HepG2 (cell line): Measurements from ENCODE around the gene SCFD2. TPM values are rescaled to one million over a fixed set of nuclear protein-coding genes. Genes with fewer than 3 reads are reported as not detected.

Experiments
- ARNT2 ChIP-seq: sonication (generic); formaldehyde crosslinking; IDR thresholded peaks from 2 replicates; pipeline ENCODE4 v1.8.0; 2022; ENCODE audit warnings: mild to moderate bottlenecking, low read depth, missing genetic modification reagents, moderate library complexity
- ARNTL ChIP-seq: sonication (generic); formaldehyde crosslinking; IDR thresholded peaks from 2 replicates; pipeline ENCODE4 v1.4.0; 2020; ENCODE audit warnings: mild to moderate bottlenecking, missing genetic modification reagents
- ESRRA ChIP-seq: sonication (generic); formaldehyde crosslinking; IDR thresholded peaks from 2 replicates; pipeline ENCODE4 v1.5.1; 2020; ENCODE audit warnings: mild to moderate bottlenecking, low read depth, missing genetic modification reagents
- GZF1 ChIP-seq: sonication (generic); formaldehyde crosslinking; IDR thresholded peaks from 2 replicates; pipeline ENCODE4 v1.5.1; 2020; ENCODE audit warnings: mild to moderate bottlenecking, missing genetic modification reagents
- HES4 ChIP-seq: sonication (generic); formaldehyde crosslinking; IDR thresholded peaks from 2 replicates; pipeline ENCODE4 v1.9.0; 2021; ENCODE audit warnings: mild to moderate bottlenecking, missing genetic modification reagents, borderline replicate concordance
- KDM4B ChIP-seq: sonication (generic); formaldehyde crosslinking; IDR thresholded peaks from 2 replicates; pipeline ENCODE4 v1.4.0; 2020; ENCODE audit warnings: missing genetic modification reagents
- NCOR1 ChIP-seq: fragments of 200-600 bp; sonication (generic); IDR thresholded peaks from 2 replicates; pipeline ENCODE4 v1.7.0; 2017; ENCODE audit warnings: antibody characterized with exemption, low read length, borderline replicate concordance
- NFRKB ChIP-seq: fragments of 450-650 bp; IDR thresholded peaks from 2 replicates; pipeline ENCODE4 v1.6.1; 2017
- NR3C1 ChIP-seq: sonication (generic); formaldehyde crosslinking; IDR thresholded peaks from 2 replicates; pipeline ENCODE4 v1.4.0; 2020; ENCODE audit warnings: missing genetic modification reagents
- TBL1XR1 ChIP-seq: fragments of 150-350 bp; IDR thresholded peaks from 2 replicates; pipeline ENCODE4 v1.6.1; 2014; ENCODE audit warnings: borderline replicate concordance, low read length; ENCODE audit not compliant: partially characterized antibody
- TCF12 ChIP-seq, 2 experiments: fragments of 450-650 bp in 1 of 2; sonication (generic) in 1 of 2; formaldehyde crosslinking in 1 of 2; IDR thresholded peaks; 2 replicates each; pipeline versions ENCODE4 v1.6.1 to v1.8.0; 2017 to 2022; ENCODE audit warnings: antibody characterized with exemption in 1 of 2, mild to moderate bottlenecking in 1 of 2, missing genetic modification reagents in 1 of 2, moderate library complexity in 1 of 2
- XBP1 ChIP-seq: sonication (generic); formaldehyde crosslinking; IDR thresholded peaks from 2 replicates; pipeline ENCODE4 v1.5.0; 2020; ENCODE audit warnings: missing genetic modification reagents
- ZBTB38 ChIP-seq: sonication (generic); formaldehyde crosslinking; IDR thresholded peaks from 2 replicates; pipeline ENCODE4 v1.5.1; 2020; ENCODE audit warnings: mild to moderate bottlenecking, missing genetic modification reagents
- ZNF431 ChIP-seq: sonication (generic); formaldehyde crosslinking; IDR thresholded peaks from 2 replicates; pipeline ENCODE4 v1.9.0; 2022; ENCODE audit warnings: missing genetic modification reagents, low read depth, mild to moderate bottlenecking, borderline replicate concordance
- ZNF552 ChIP-seq: sonication (generic); formaldehyde crosslinking; IDR thresholded peaks from 2 replicates; pipeline ENCODE4 v1.9.0; 2022; ENCODE audit warnings: missing genetic modification reagents, mild to moderate bottlenecking, borderline replicate concordance
- ZNF572 ChIP-seq: sonication (generic); formaldehyde crosslinking; IDR thresholded peaks from 2 replicates; pipeline ENCODE4 v1.5.1; 2020; ENCODE audit warnings: mild to moderate bottlenecking, missing genetic modification reagents
- ZNF605 ChIP-seq: sonication (generic); formaldehyde crosslinking; IDR thresholded peaks from 2 replicates; pipeline ENCODE4 v1.8.0; 2022; ENCODE audit warnings: mild to moderate bottlenecking, missing genetic modification reagents
- ZNF790 ChIP-seq: sonication (generic); formaldehyde crosslinking; IDR thresholded peaks from 2 replicates; pipeline ENCODE4 v1.8.0; 2022; ENCODE audit warnings: missing genetic modification reagents, mild to moderate bottlenecking, borderline replicate concordance
- ZNF839 ChIP-seq: sonication (generic); formaldehyde crosslinking; IDR thresholded peaks from 2 replicates; pipeline ENCODE4 v1.4.0; 2020; ENCODE audit warnings: missing genetic modification reagents, mild to moderate bottlenecking, borderline replicate concordance
- polyA plus RNA-seq, 8 experiments: library from polyadenylated mRNA; depleted of rRNA in 3 of 8; stranded (reverse) in 7 of 8; unstranded in 1 of 8; fragments of >200 nt; fragmentation: Illumina TruSeq in 4 of 8; extraction: Trizol in 4 of 8; gene quantifications; 2 replicates each; pipeline versions ENCODE4 v1.2.1 to v1.2.3, GENCODE V29; 2011 to 2016; ENCODE audit warnings: low read depth in 4 of 8, missing spikeins in 1 of 8, mixed read lengths in 1 of 8; ENCODE audit not compliant: insufficient read depth in 1 of 8
- total RNA-seq, 5 experiments: library from RNA; depleted of rRNA; stranded (reverse); fragments of >200 nt; fragmentation: Illumina TruSeq; extraction: Trizol; gene quantifications; 2 replicates each; pipeline ENCODE4 v1.2.3, GENCODE V29; 2016; ENCODE audit warnings: low read depth in 1 of 5
- TF ChIP-seq, protein P1 (sequence below): sonication (generic); formaldehyde crosslinking; IDR thresholded peaks from 2 replicates; pipeline ENCODE4 v1.8.0; 2023; ENCODE audit warnings: mild to moderate bottlenecking, missing genetic modification reagents
- TF ChIP-seq, protein P2 (sequence below): sonication (generic); formaldehyde crosslinking; IDR thresholded peaks from 2 replicates; pipeline ENCODE4 v1.9.0; 2021; ENCODE audit warnings: missing genetic modification reagents, mild to moderate bottlenecking, borderline replicate concordance
- TF ChIP-seq, protein P3 (sequence below): sonication (generic); formaldehyde crosslinking; IDR thresholded peaks from 2 replicates; pipeline ENCODE4 v1.8.1; 2022; ENCODE audit warnings: mild to moderate bottlenecking, missing genetic modification reagents
- TF ChIP-seq, protein P4 (sequence below): sonication (generic); formaldehyde crosslinking; IDR thresholded peaks from 2 replicates; pipeline ENCODE4 v1.5.0; 2020; ENCODE audit warnings: missing genetic modification reagents
- TF ChIP-seq, protein P5 (sequence below): sonication (generic); formaldehyde crosslinking; IDR thresholded peaks from 2 replicates; pipeline ENCODE4 v1.8.1; 2023; ENCODE audit warnings: mild to moderate bottlenecking, inconsistent platforms, moderate library complexity, missing genetic modification reagents, borderline replicate concordance

The SCFD2 gene
- total and polyA plus RNA-seq, 2 of the 13 experiments (the other 11 are each of a cell fraction or from before 2014, with no cell fraction given) = 4.6 to 15.6 TPM

DNA sequence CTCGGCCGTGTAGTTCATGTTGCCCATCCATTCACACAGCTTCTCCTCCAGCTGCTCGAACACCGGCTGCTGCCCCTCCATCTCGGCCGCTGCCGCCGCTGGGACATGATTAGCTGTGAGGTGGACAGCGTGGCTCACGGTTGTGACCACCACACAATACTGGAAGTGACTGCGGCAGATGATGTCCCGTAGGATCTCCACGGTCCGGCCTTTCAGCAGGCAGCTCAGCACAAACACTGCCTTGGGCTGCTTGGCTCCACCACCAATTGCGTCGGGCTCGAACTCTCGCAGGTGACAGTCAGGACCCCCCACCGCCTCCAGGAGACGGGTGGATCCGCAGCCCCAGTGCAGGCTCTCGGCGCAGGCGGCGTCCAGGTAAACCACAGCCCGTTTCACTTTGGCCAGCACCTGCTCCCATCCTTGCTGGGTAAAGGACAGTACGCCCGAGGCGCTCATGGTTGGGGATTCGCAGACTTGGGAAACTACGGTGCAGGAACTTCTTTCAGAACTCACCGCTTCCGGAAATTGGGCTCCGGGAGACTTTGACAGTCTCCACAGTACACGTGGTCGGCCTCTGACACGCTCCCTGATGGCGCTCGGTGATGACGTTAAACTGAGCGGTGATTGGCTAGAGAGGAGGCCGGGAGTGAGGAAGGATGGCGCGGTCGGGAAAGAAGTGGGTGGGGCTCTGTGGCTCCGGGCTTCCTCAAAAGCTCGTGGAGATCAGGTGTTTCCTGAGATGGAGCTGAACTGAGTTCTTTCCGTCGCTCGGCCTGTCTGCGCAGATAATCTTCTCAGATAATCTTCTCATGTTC is at the start of gene SCFD2 (continued):
- no peak for TF ChIP-seq ESRRA (CRISPR knock-in tag)
- TF ChIP-seq TBL1XR1 = no peak
- no peak for TF ChIP-seq NFRKB
- TF ChIP-seq XBP1 (CRISPR knock-in tag) = no peak
- no peak for TF ChIP-seq HES4
- TF ChIP-seq, protein P1, sequence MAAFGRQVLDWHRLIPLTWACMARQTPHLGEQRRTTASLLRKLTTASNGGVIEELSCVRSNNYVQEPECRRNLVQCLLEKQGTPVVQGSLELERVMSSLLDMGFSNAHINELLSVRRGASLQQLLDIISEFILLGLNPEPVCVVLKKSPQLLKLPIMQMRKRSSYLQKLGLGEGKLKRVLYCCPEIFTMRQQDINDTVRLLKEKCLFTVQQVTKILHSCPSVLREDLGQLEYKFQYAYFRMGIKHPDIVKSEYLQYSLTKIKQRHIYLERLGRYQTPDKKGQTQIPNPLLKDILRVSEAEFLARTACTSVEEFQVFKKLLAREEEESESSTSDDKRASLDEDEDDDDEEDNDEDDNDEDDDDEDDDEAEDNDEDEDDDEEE (CRISPR knock-in tag) = no peak; the same call in 1 of the 2 replicates
- TF ChIP-seq, protein P2, sequence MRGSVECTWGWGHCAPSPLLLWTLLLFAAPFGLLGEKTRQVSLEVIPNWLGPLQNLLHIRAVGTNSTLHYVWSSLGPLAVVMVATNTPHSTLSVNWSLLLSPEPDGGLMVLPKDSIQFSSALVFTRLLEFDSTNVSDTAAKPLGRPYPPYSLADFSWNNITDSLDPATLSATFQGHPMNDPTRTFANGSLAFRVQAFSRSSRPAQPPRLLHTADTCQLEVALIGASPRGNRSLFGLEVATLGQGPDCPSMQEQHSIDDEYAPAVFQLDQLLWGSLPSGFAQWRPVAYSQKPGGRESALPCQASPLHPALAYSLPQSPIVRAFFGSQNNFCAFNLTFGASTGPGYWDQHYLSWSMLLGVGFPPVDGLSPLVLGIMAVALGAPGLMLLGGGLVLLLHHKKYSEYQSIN (CRISPR knock-in tag) = no peak
- peak; percentile 59; the same call in 1 of the 2 replicates for TF ChIP-seq GZF1 (CRISPR knock-in tag)
- TF ChIP-seq ZNF431 (CRISPR knock-in tag) = no peak
- TF ChIP-seq ARNTL (CRISPR knock-in tag) = peak; percentile 90
- TF ChIP-seq KDM4B = peak; percentile 30; the same call in 1 of the 2 replicates
- peak; percentile 95 for TF ChIP-seq ZNF605 (CRISPR knock-in tag)
- TF ChIP-seq ZBTB38 (CRISPR knock-in tag) = no peak; the same call in 1 of the 2 replicates
- TF ChIP-seq, protein P3, sequence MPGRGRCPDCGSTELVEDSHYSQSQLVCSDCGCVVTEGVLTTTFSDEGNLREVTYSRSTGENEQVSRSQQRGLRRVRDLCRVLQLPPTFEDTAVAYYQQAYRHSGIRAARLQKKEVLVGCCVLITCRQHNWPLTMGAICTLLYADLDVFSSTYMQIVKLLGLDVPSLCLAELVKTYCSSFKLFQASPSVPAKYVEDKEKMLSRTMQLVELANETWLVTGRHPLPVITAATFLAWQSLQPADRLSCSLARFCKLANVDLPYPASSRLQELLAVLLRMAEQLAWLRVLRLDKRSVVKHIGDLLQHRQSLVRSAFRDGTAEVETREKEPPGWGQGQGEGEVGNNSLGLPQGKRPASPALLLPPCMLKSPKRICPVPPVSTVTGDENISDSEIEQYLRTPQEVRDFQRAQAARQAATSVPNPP (CRISPR knock-in tag) = no peak
- TF ChIP-seq TCF12 (IDR thresholded peaks at IDR 0.05) = no peak
- TF ChIP-seq TCF12 (CRISPR knock-in tag; IDR thresholded peaks at IDR 0.05) = no peak
- no peak for TF ChIP-seq ZNF790 (CRISPR knock-in tag)
- TF ChIP-seq, protein P4, sequence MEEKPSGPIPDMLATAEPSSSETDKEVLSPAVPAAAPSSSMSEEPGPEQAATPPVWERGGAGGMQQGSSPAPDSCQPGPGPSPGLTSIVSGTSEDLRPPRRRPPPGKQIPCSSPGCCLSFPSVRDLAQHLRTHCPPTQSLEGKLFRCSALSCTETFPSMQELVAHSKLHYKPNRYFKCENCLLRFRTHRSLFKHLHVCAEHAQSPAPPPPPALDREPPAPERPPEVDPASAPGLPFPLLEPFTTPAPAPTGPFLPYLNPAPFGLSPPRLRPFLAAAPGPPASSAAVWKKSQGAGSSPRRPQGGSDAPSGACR (CRISPR knock-in tag) = 0 out of 2 replicates have a peak, but pooled peaks have one; percentile 34
- no peak; the same call in 1 of the 2 replicates for TF ChIP-seq ARNT2 (CRISPR knock-in tag)
- TF ChIP-seq ZNF839 (CRISPR knock-in tag) = no peak
- no peak for TF ChIP-seq NCOR1
- TF ChIP-seq, protein P5, sequence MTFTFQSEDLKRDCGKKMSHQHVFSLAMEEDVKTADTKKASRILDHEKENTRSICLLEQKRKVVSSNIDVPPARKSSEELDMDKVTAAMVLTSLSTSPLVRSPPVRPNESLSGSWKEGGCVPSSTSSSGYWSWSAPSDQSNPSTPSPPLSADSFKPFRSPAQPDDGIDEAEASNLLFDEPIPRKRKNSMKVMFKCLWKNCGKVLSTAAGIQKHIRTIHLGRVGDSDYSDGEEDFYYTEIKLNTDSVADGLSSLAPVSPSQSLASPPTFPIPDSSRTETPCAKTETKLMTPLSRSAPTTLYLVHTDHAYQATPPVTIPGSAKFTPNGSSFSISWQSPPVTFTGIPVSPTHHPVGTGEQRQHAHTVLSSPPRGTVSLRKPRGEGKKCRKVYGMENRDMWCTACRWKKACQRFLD (CRISPR knock-in tag) = 0 out of 2 replicates have a peak, but pooled peaks have one; percentile 35
- TF ChIP-seq ZNF552 = 0 out of 2 replicates have a peak, but pooled peaks have one; percentile 32
- no peak for TF ChIP-seq NR3C1 (CRISPR knock-in tag)
- TF ChIP-seq ZNF572 (CRISPR knock-in tag) = peak; percentile 55; the same call in 1 of the 2 replicates
